WTC11 (cell line): Measurements from ENCODE around the gene BRI3.

Source experiments
- CTCF ChIP-seq: fragments of 200-600 bp; IDR thresholded peaks from 2 replicates; pipeline ENCODE4 v1.8.0; 2022; ENCODE audit warnings: antibody characterized with exemption
- ETV6 ChIP-seq: sonication (generic); formaldehyde crosslinking; IDR thresholded peaks from 2 replicates; pipeline ENCODE4 v1.8.1; 2022; ENCODE audit warnings: mild to moderate bottlenecking, missing genetic modification reagents
- MLX ChIP-seq: sonication (generic); formaldehyde crosslinking; IDR thresholded peaks from 2 replicates; pipeline ENCODE4 v1.8.1; 2023; ENCODE audit warnings: mild to moderate bottlenecking, missing genetic modification reagents, moderate library complexity
- PRRX2 ChIP-seq: fragments of 250-450 bp; sonication (Bioruptor Pico); IDR thresholded peaks from 2 replicates; pipeline ENCODE4 v1.8.0; 2021; ENCODE audit warnings: mild to moderate bottlenecking
- SMAD3 ChIP-seq: sonication (generic); formaldehyde crosslinking; IDR thresholded peaks from 2 replicates; pipeline ENCODE4 v1.8.0; 2022; ENCODE audit warnings: missing genetic modification reagents, mild to moderate bottlenecking, borderline replicate concordance
- TCF7 ChIP-seq: sonication (generic); formaldehyde crosslinking; IDR thresholded peaks from 2 replicates; pipeline ENCODE4 v1.8.0; 2022; ENCODE audit warnings: mild to moderate bottlenecking, low read depth, missing genetic modification reagents, moderate library complexity
- ZNF232 ChIP-seq: sonication (generic); formaldehyde crosslinking; IDR thresholded peaks from 2 replicates; pipeline ENCODE4 v1.8.0; 2022; ENCODE audit warnings: mild to moderate bottlenecking, missing genetic modification reagents

- TF ChIP-seq TCF7 (CRISPR knock-in tag) = no peak
- TF ChIP-seq PRRX2 (CRISPR knock-in tag) = no peak
- no peak for TF ChIP-seq CTCF
- TF ChIP-seq MLX (CRISPR knock-in tag) = no peak
- no peak for TF ChIP-seq ETV6 (CRISPR knock-in tag)
- TF ChIP-seq ZNF232 = no peak
- TF ChIP-seq SMAD3 (CRISPR knock-in tag) = no peak
These were observed 30.7 kb upstream of the BRI3 start for GRCh38 chr7:98250789-98251188.
